GM23248 (cell line): Measurements from ENCODE around the gene MBNL1. TPM values are rescaled to one million over a fixed set of nuclear protein-coding genes. Genes with fewer than 3 reads are reported as not detected.

Experiments
- DNase-seq: peaks from one replicate; pipeline ENCODE4 v3.0.0-alpha.2; 2015
- H2AFZ ChIP-seq: fragments of 200-600 bp; sonication (generic); 2 replicates; pipeline ENCODE4 v1.6.1; 2016; ENCODE audit warnings: antibody characterized with exemption
- H3F3A ChIP-seq: fragments of 200-600 bp; sonication (generic); 2 replicates; pipeline ENCODE4 v1.6.1; 2016; ENCODE audit warnings: mild to moderate bottlenecking, antibody characterized with exemption, mixed run types; ENCODE audit not compliant: insufficient read depth
- H3K27ac ChIP-seq: fragments of 200-600 bp; sonication (generic); 2 replicates; pipeline ENCODE4 v1.5.1; 2016; ENCODE audit warnings: mild to moderate bottlenecking
- H3K27me3 ChIP-seq: fragments of 200-600 bp; sonication (generic); replicated peaks from 2 replicates; pipeline ENCODE4 v1.6.1; 2016; ENCODE audit warnings: mild to moderate bottlenecking; ENCODE audit not compliant: insufficient read depth
- H3K36me3 ChIP-seq: fragments of 200-600 bp; sonication (generic); 2 replicates; pipeline ENCODE4 v1.6.1; 2016; ENCODE audit warnings: low read depth, mild to moderate bottlenecking
- H3K4me1 ChIP-seq: fragments of 200-600 bp; sonication (generic); 2 replicates; pipeline ENCODE4 v1.6.1; 2016; ENCODE audit warnings: mild to moderate bottlenecking; ENCODE audit not compliant: insufficient read depth
- H3K4me2 ChIP-seq: fragments of 200-600 bp; sonication (generic); one replicate; pipeline ENCODE4 v1.6.1; 2016; ENCODE audit warnings: mild to moderate bottlenecking; ENCODE audit not compliant: unreplicated experiment
- H3K4me3 ChIP-seq: fragments of 200-600 bp; sonication (generic); 2 replicates; pipeline ENCODE4 v1.5.1; 2016; ENCODE audit warnings: mild to moderate bottlenecking
- H3K79me2 ChIP-seq: fragments of 200-600 bp; sonication (generic); 2 replicates; pipeline ENCODE4 v1.6.1; 2016; ENCODE audit warnings: mild to moderate bottlenecking; ENCODE audit not compliant: insufficient read depth
- H3K9ac ChIP-seq: fragments of 200-600 bp; sonication (generic); 2 replicates; pipeline ENCODE4 v1.6.1; 2016; ENCODE audit warnings: mild to moderate bottlenecking
- H3K9me2 ChIP-seq: fragments of 200-600 bp; sonication (generic); 2 replicates; pipeline ENCODE4 v1.6.1; 2016; ENCODE audit warnings: mixed run types, mild to moderate bottlenecking, moderate library complexity; ENCODE audit not compliant: insufficient read depth
- H3K9me3 ChIP-seq: fragments of 200-600 bp; sonication (generic); one replicate; pipeline ENCODE4 v1.6.1; 2017; ENCODE audit warnings: low read depth
- H4K20me1 ChIP-seq: fragments of 200-600 bp; sonication (generic); 2 replicates; pipeline ENCODE4 v1.6.0; 2016; ENCODE audit not compliant: insufficient read depth
- EZH2 ChIP-seq: fragments of 200-600 bp; sonication (generic); IDR thresholded peaks from 2 replicates; pipeline ENCODE4 v1.6.1; 2018; ENCODE audit warnings: antibody characterized with exemption, mild to moderate bottlenecking; ENCODE audit not compliant: insufficient read depth, poor library complexity, severe bottlenecking
- EZH2phosphoT487 ChIP-seq: fragments of 200-600 bp; sonication (generic); IDR thresholded peaks from 2 replicates; pipeline ENCODE4 v1.6.1; 2018; ENCODE audit warnings: antibody characterized with exemption, moderate library complexity, mild to moderate bottlenecking, low read depth; ENCODE audit not compliant: insufficient read depth
- WGBS, 2 experiments: methylation state at CpG; one replicate each; pipeline ENCODE4 v1.1.6; 2015 to 2017; ENCODE audit warnings: low lambda C conversion rate in 2 of 2, low coverage in 1 of 2; ENCODE audit errors: missing lambda C conversion rate in 2 of 2; 5-methylcytosine and 5-hydroxymethylcytosine counted together
- in situ Hi-C: fragments of 300-500 bp; cut with MboI; formaldehyde crosslinking; loops from 2 replicates; pipeline ENCODE4 v1.15.0; 2020
- polyA plus RNA-seq: library from polyadenylated mRNA; unstranded; fragments of >200 nt; fragmentation: Nextera tagmentation; extraction: Ambion mirVana; gene quantifications from 2 replicates; pipeline ENCODE4 v1.2.1, GENCODE V29; 2016
- total RNA-seq: library from RNA; depleted of rRNA; stranded (reverse); fragments of >200 nt; shearing (Covaris generic); gene quantifications from 2 replicates; pipeline ENCODE4 v1.2.3, GENCODE V29; 2014

MBNL1 gene
- total and polyA plus RNA-seq, 2 experiments from 2014 or later = 89.5 to 262 TPM

GRCh38 chr3:152488449-152488848 lies 219.7 kb downstream of the MBNL1 start:
- H3K27me3 ChIP-seq = no peaks in the 10 kb centered on the region
- WGBS, 2 experiments = 91% methylated on average over 1 of the region's 1 CpG
- DNase-seq = no peak
- H4K20me1 ChIP-seq = no peaks in the 10 kb centered on the region
- in situ Hi-C loops = no loop called here
- H3K9me2 ChIP-seq = no peaks in the 10 kb centered on the region
- no peaks in the 10 kb centered on the region for H3K9me3 ChIP-seq
- no peaks in the 10 kb centered on the region for H3K79me2 ChIP-seq
- H3K4me1 ChIP-seq = no peaks in the 10 kb centered on the region
- H3K27ac ChIP-seq = no peak overlapping the region
- H3K36me3 ChIP-seq = no peaks in the 10 kb centered on the region
- no peaks in the 10 kb centered on the region for H3F3A ChIP-seq
- TF ChIP-seq EZH2phosphoT487 = no peak
- no peak for TF ChIP-seq EZH2
- no peak overlapping the region for H3K9ac ChIP-seq
- H3K4me3 ChIP-seq = no peak overlapping the region
- no peak overlapping the region for H2AFZ ChIP-seq
- H3K4me2 ChIP-seq = no peak overlapping the region

- H3K9me2 ChIP-seq = no peaks in the 10 kb centered on the region
- 95 to 100% methylated on average over 2 of the region's 2 CpGs for WGBS, 2 experiments
- no peaks in the 10 kb centered on the region for H3K4me1 ChIP-seq
- H3K4me3 ChIP-seq = no peak overlapping the region
- no peak overlapping the region for H3K9ac ChIP-seq
- no peak overlapping the region for H2AFZ ChIP-seq
- TF ChIP-seq EZH2 (no peak), EZH2phosphoT487 (no peak)
- H3K27ac ChIP-seq = no peak overlapping the region
- in situ Hi-C loops = no loop called here
- no peak for DNase-seq
- H3K4me2 ChIP-seq = no peak overlapping the region
- no peaks in the 10 kb centered on the region for H4K20me1 ChIP-seq
- no peaks in the 10 kb centered on the region for H3K36me3 ChIP-seq
- no peaks in the 10 kb centered on the region for H3K9me3 ChIP-seq
- H3K27me3 ChIP-seq = no peaks in the 10 kb centered on the region
- H3K79me2 ChIP-seq = no peaks in the 10 kb centered on the region
- peaks cover 4% of the 10 kb centered on the region; the same call in 1 of the 2 replicates for H3F3A ChIP-seq
Measured at GRCh38 chr3:152491922-152492321, 223.2 kb downstream of the MBNL1 start.

- Histone ChIP-seq H3K79me2 (no peaks in the 10 kb centered on the region), H2AFZ (no peak overlapping the region), H3K27me3 (no peaks in the 10 kb centered on the region), H4K20me1 (no peaks in the 10 kb centered on the region), H3K4me2 (no peak overlapping the region), H3F3A (peaks cover 16% of the 10 kb centered on the region; the same call in 1 of the 2 replicates), H3K27ac (no peak overlapping the region), H3K9me3 (no peaks in the 10 kb centered on the region), H3K36me3 (no peaks in the 10 kb centered on the region), H3K9ac (no peak overlapping the region), H3K4me3 (no peak overlapping the region), H3K4me1 (peaks cover 12% of the 10 kb centered on the region), H3K9me2 (no peaks in the 10 kb centered on the region)
- 100% methylated on average over 1 of the region's 1 CpG for WGBS, 2 experiments
- TF ChIP-seq EZH2phosphoT487 = no peak
- TF ChIP-seq EZH2 = no peak
- in situ Hi-C loops = no loop called here
- no peak for DNase-seq
Measured at GRCh38 chr3:152496286-152496685, 227.6 kb downstream of the MBNL1 start.

- peaks cover 16% of the 10 kb centered on the region; the same call in 1 of the 2 replicates for H3F3A ChIP-seq
- no peak for TF ChIP-seq EZH2phosphoT487
- no peak for TF ChIP-seq EZH2
- H3K4me2 ChIP-seq = peak overlapping the region; percentile 60
- H2AFZ ChIP-seq = no peak overlapping the region; the same call in 1 of the 2 replicates
- DNase-seq = no peak
- peaks cover 12% of the 10 kb centered on the region for H3K4me1 ChIP-seq
- H3K9me2 ChIP-seq = no peaks in the 10 kb centered on the region
- no peaks in the 10 kb centered on the region for H3K27me3 ChIP-seq
- no peaks in the 10 kb centered on the region for H3K9me3 ChIP-seq
- H3K9ac ChIP-seq = no peak overlapping the region
- H3K4me3 ChIP-seq = no peak overlapping the region
- H4K20me1 ChIP-seq = no peaks in the 10 kb centered on the region
- WGBS, 2 experiments = 98 to 100% methylated on average over 1 of the region's 1 CpG
- no peaks in the 10 kb centered on the region for H3K79me2 ChIP-seq
- no peak overlapping the region for H3K27ac ChIP-seq
- in situ Hi-C loops = no loop called here
- H3K36me3 ChIP-seq = no peaks in the 10 kb centered on the region
Measured at GRCh38 chr3:152496716-152497115, 228.0 kb downstream of the MBNL1 start.

GRCh38 chr3:152497457-152497856 lies 228.7 kb downstream of the MBNL1 start:
- Histone ChIP-seq H3K9me3 (no peaks in the 10 kb centered on the region), H3K4me2 (peak overlapping the region; percentile 60), H3K4me1 (peaks cover 12% of the 10 kb centered on the region), H3K27ac (peak overlapping the region; percentile 35), H3K4me3 (peak overlapping the region; percentile 51), H3K36me3 (no peaks in the 10 kb centered on the region), H2AFZ (peak overlapping the region; percentile 58), H3F3A (peaks cover 16% of the 10 kb centered on the region; the same call in 1 of the 2 replicates), H3K9me2 (no peaks in the 10 kb centered on the region), H4K20me1 (no peaks in the 10 kb centered on the region), H3K27me3 (no peaks in the 10 kb centered on the region), H3K9ac (no peak overlapping the region), H3K79me2 (no peaks in the 10 kb centered on the region)
- TF ChIP-seq EZH2phosphoT487 = no peak
- TF ChIP-seq EZH2 = no peak
- DNase-seq = peak; percentile 66
- in situ Hi-C loops = no loop called here
- 5 to 6% methylated on average over 3 of the region's 3 CpGs for WGBS, 2 experiments
